Left renal cortex interstitium (tissue), 4 donors: ENCODE measurements around the gene FOXS1. TPM values are rescaled to one million over a fixed set of nuclear protein-coding genes. Genes with fewer than 3 reads are reported as not detected.

Source experiments
- DNase-seq, 4 donors: peaks; one replicate each; pipeline ENCODE4 v3.0.0-alpha.2; 2013; ENCODE audit warnings: low read depth in 4 of 4, low spot score in 2 of 4, missing footprints in 1 of 4
- polyA plus RNA-seq, 4 donors: library from polyadenylated mRNA; unstranded; fragments of 120-200 nt; gene quantifications; one replicate each; pipeline ENCODE4 v1.2.1, GENCODE V29; 2013; ENCODE audit not compliant: insufficient read length in 4 of 4

FOXS1 gene
- polyA plus RNA-seq, 4 donors, result 5.5 to 9.1 (median 7.6) TPM

GRCh38 chr20:31861385-31862156 lies 16.2 kb upstream of the FOXS1 start:
- DNase-seq, result peak in 1 of 4 donors; percentile 59

DNA sequence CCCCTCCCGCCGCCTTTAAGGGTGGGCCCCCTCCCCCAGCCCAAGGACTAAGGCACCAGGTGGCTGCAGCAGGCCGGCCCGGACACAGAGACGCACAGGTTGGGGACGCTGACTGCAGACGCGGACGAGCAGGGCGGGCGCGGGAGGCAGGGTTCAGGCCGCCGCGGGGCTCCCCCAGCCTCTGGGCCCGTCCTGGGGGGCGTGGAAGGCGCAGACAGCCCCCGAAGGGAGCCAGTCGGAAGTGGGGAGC lies 15.7 kb upstream of the FOXS1 start:
- no peak for DNase-seq

- no peak for DNase-seq
Measured at GRCh38 chr20:31860390-31861134, 15.2 kb upstream of the FOXS1 start.

DNA sequence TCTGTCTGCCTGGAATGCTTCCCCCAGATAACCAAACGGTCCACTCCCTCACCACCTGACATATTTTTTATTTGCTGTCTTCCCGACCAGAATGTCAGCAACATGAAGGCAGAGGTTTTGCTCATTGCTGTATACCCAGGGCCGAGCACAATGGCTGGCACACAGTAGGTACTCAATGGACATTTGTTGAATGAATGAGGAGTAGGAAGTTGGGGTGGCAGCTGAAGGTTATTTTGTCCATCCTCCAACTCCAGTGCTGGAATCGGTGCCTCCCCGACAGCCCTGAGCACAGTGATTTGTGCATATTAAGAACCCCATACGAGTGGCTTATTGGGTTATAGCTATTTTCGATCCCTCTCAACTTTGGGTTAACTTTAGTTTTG lies 14.6 kb upstream of the FOXS1 start:
- DNase-seq, result no peak

DNA sequence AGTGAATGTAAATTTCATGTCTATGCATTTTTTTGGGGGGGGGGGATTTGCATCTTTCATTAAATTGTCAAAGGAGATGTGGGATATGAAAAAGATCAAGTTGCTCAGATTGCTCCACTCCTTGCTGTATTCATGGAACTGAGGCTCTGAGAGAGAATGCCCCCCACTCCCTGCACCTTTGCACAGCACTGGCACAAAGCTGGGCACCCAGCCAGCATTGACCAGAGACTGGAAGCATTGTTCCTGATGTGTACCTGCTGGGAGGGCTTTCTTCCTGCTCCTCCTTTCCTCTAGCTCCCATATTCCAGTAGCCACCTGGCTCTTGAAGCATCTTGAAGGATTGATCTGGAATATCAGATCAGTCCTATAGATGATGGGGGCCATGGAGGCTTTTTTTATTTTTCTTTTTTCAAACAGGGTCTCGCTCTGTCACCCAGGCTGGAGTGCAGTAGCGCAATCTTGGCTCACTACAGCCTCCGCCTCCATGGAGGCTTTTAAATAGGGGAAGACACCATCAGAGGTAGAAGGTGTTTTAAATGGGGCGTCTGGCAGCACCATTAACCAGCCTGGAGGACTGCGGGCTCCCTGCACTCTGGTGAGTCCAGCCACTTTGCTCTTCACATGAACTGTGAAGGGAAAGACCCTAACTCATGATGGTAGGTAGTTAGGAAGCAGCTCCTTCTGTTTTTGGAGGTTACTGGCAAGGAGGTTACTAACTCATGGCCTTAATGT lies 14.0 kb upstream of the FOXS1 start:
- no peak for DNase-seq

DNA sequence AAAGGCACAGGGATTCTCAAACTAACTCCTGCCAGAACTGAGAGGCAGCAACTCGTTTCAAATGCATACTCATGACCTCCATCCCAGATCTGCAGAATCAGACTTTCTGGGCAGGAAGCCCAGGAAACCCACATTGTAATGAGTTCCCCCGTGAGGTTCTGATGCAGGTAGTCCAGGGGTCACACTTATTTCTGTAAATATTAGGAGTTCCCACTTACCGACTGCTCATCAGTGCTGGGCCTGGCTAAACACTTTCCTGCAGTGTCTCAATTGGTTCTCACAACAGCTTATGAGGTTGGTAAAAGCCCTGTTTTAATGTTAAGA lies 13.3 kb upstream of the FOXS1 start:
- no peak for DNase-seq

- DNase-seq, result no peak
Measured at GRCh38 chr20:31857861-31858759, 12.7 kb upstream of the FOXS1 start.

GRCh38 chr20:31856516-31856915 lies 11.1 kb upstream of the FOXS1 start:
- DNase-seq, result no peak

GRCh38 chr20:31853481-31853880 lies 8.1 kb upstream of the FOXS1 start:
- DNase-seq, result no peak

DNA sequence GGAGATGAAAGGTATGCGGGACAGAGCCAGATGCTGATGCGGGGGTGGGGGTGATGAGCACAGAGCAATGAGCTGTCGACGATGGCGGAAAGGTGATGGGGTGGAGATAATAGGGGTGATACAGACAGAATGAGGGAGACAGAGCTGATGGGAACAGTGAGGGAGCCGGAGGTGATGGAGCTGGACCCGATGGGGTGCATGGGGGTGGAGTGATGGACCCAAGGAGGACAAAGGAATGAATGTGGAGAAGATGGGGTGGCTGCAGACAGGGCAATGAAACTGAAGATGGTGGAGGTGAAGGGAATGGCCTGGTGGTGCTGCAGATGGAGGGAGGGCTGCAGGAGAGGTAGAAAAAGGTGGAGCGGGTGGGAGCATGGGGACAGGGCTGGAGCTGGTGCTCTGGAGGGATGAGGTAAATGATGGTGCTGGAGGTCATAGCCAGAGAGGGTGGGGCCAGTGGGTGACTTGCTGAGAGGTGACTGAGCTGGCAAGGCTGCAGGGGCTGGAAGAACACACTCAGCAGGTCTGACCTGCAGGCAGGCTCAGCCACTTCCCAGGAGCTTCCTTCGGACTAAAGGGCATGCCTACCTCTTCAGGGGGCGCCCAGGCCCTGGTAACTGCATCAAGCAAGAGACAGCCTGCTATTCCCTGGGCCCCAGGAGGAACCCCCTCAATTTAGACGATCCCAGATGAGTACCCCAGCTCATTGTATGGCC lies 6.0 kb upstream of the FOXS1 start:
- no peak for DNase-seq

GRCh38 chr20:31849306-31849930 lies 4.0 kb upstream of the FOXS1 start:
- no peak for DNase-seq

DNA sequence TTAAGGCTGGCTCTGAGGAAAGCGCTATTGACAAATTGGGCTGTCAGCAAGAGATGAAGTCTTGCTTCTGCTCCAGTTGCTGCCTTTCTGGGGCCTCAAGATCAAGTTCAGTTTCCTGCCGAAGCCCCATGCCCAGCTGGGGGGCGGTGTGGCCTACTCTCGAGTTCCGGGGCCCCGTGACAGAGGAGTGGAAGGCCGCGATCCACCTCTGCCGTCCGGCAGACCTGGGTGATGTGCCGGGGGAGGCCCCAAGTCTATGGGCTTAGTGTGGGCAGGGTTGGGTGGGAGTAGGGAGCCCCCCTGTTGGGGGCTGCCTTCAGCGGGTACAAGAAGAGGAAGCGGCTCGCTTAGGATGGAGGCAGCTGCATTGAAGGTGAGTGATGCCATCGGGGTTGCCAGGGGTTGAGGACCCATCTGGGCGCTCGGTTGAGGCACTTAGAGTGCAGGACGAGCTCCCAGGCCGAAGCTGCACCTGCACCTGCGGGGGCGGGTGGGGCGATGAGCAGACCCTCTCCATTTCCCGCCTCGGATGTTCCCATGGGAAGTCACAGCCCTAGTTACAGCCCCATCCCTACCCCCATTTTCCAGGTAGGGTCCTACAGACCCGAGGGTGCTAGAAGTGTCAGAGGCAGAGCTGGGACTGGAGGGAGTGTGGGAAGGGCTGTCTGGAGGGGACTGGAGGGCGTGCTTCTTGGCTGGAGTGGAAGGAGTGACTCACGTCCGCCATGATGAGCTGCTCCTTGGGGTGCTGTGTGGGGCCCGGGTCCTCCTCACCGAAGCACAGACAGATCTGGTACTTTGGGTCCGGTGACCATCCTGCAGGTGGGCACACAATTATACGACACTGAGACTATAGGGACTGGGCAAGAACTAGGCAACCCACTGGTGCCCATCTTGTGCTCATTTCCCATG lies 2.9 kb upstream of the FOXS1 start:
- DNase-seq, result no peak

GRCh38 chr20:31846793-31847138 lies 1.4 kb upstream of the FOXS1 start:
- DNase-seq, result no peak

- DNase-seq, result no peak
Measured at GRCh38 chr20:31844737-31845299, 586 bp downstream of the FOXS1 start.

DNA sequence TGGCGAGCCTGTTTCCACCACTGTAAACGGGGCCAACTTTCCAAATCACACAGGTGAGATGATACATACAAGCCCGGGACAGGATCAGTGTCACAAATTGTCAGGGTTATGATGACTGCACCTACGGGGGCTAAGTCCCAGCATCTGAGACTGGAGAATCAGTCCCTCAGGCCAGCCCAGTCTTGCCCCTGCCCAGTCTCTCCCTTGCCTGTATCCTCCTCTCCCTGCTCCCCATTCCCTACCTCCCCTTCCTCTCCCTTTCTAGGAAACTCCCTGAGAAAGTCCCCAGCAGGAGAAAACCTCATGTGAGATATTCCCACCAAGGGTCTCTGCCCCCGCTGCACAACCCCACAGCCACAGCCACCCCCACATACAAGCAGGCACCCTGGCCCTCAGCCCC lies 1.5 kb downstream of the FOXS1 start:
- DNase-seq, result no peak

GRCh38 chr20:31843288-31843687 lies 2.1 kb downstream of the FOXS1 start:
- no peak for DNase-seq

GRCh38 chr20:31842471-31843157 lies 2.8 kb downstream of the FOXS1 start:
- DNase-seq, result peak; percentile 55 to 69 (median 64)

DNA sequence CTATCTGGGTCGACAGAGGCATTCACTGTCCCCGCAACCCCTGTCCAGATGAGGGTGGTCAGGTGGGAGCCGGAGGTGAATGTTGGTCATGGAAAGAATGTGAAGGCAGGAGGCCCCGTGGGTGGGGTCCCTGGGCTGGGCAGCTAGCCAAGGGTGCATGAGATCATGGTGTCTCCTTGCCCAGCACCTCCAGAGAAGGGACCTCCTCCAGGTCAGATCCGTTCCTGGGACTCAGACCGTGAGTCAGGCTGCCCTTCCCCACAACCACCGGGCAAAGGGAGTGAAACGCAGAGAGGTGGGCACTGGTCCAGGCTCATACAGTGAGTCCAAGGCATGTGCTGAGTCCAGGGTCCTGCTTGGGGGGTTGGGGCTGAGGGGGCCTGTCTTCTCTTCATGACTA lies 3.5 kb downstream of the FOXS1 start:
- DNase-seq, result no peak
